Activated CD4-positive, CD25-positive, alpha-beta regulatory T cell treated with anti-CD3 and anti-CD28 coated beads, Interleukin-2, amount 50 U/mL, for 16 hours (primary cell): ENCODE data around the gene MRTFA.
"Not testable (repeated sequence)": the region's sequence is repeated elsewhere in the genome, so short reads cannot be mapped to it uniquely, and the experiment has no call there.

Source experiments
- DNase-seq: peaks from one replicate; pipeline ENCODE4 v3.0.0-alpha.2; 2020; ENCODE audit warnings: low read depth, low spot score

The MRTFA gene

GRCh38 chr22:40627612-40628011 is 8.9 kb downstream of the MRTFA start:
- DNase-seq: no peak

- DNase-seq: no peak
These were observed 9.7 kb downstream of the MRTFA start for GRCh38 chr22:40626851-40627250.

- DNase-seq: not testable (repeated sequence)
These were observed 10.7 kb downstream of the MRTFA start for GRCh38 chr22:40625794-40626193.

- not testable (repeated sequence) for DNase-seq
These were observed 11.2 kb downstream of the MRTFA start for GRCh38 chr22:40625281-40625680.

- DNase-seq: no peak
These were observed 11.7 kb downstream of the MRTFA start for GRCh38 chr22:40624770-40625169.

- DNase-seq: no peak
These were observed 15.0 kb downstream of the MRTFA start for GRCh38 chr22:40621309-40622151.

- DNase-seq: no peak
These were observed 16.0 kb downstream of the MRTFA start for GRCh38 chr22:40620464-40621046.

- DNase-seq: no peak
These were observed 18.1 kb downstream of the MRTFA start for GRCh38 chr22:40618400-40618799.

GRCh38 chr22:40616578-40616977 is 19.9 kb downstream of the MRTFA start:
- no peak for DNase-seq

GRCh38 chr22:40613067-40613466 is 23.5 kb downstream of the MRTFA start:
- no peak for DNase-seq

GRCh38 chr22:40612291-40612751 is 24.2 kb downstream of the MRTFA start:
- no peak for DNase-seq

- DNase-seq: no peak
These were observed 24.9 kb downstream of the MRTFA start for GRCh38 chr22:40611606-40612005.

GRCh38 chr22:40610329-40610850 is 26.1 kb downstream of the MRTFA start:
- DNase-seq: no peak

- DNase-seq: no peak
These were observed 27.3 kb downstream of the MRTFA start for GRCh38 chr22:40609216-40609615.

GRCh38 chr22:40607506-40607905 is 29.0 kb downstream of the MRTFA start:
- DNase-seq: no peak

- DNase-seq: no peak
These were observed 30.2 kb downstream of the MRTFA start for GRCh38 chr22:40606306-40606705.

- no peak for DNase-seq
These were observed 30.8 kb downstream of the MRTFA start for GRCh38 chr22:40605761-40606160.

- no peak for DNase-seq
These were observed 33.4 kb downstream of the MRTFA start for GRCh38 chr22:40603088-40603605.

- no peak for DNase-seq
These were observed 34.3 kb downstream of the MRTFA start for GRCh38 chr22:40602231-40602630.

- DNase-seq: no peak
These were observed 36.8 kb downstream of the MRTFA start for GRCh38 chr22:40599731-40600130.

GRCh38 chr22:40598712-40599111 is 37.8 kb downstream of the MRTFA start:
- DNase-seq: not testable (repeated sequence)
